ENCODE data around the gene IGIP. TPM values are rescaled to one million over a fixed set of nuclear protein-coding genes. Genes with fewer than 3 reads are reported as not detected.

The IGIP gene
- total and polyA plus RNA-seq, 2 of the 8 experiments (the other 6 are each of a cell fraction or from before 2014, with no cell fraction given) = 0.32 to 0.69 TPM

DNA sequence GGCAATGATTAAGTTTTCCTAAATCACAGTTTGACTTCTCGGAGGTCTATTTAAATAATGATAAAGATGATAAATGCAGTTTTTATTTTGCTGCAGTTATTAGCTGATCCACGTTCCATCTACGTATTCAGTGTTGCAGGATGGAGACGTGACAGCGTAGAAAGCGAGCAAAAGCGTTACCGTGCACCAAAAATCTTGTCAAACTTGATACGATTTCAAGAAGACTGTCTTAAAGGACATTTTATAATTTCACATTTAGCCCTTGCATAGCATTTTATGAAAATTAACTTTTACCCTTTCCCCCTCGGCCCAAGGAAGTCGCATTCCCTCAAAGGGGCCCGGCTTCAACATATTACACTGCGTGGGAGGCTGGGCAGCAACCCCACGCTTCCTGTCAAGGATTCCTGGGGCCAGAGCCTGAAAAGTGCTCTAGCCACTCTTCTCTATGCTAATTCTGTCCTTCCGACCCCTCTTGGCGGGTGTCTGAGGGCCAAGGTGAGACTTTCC, 18.9 kb upstream of the IGIP start (continued):
- TF ChIP-seq CHD7 (IDR thresholded peaks at IDR 0.05; ENCODE audit: insufficient replicate concordance, low read length) (no peak), SUZ12 (IDR thresholded peaks at IDR 0.05; ENCODE audit: low read length) (peak; percentile 10; the same call in 1 of the 2 replicates), SIN3A (conservative IDR thresholded peaks at IDR 0.05 in 1 of 2, IDR thresholded peaks at IDR 0.05 in 1 of 2; ENCODE audit: low read depth in 1 of 2, low read length in 2 of 2) (0 out of 4 replicates have a peak, but pooled peaks of 1 of the 2 experiments have one; percentile 10)

All from H1 (cell line).